Measurements from ENCODE around the gene RAB12. TPM values are rescaled to one million over a fixed set of nuclear protein-coding genes. Genes with fewer than 3 reads are reported as not detected.

The RAB12 gene
- total RNA-seq, 1 experiment from 2014 or later = 35.1 TPM

DNA sequence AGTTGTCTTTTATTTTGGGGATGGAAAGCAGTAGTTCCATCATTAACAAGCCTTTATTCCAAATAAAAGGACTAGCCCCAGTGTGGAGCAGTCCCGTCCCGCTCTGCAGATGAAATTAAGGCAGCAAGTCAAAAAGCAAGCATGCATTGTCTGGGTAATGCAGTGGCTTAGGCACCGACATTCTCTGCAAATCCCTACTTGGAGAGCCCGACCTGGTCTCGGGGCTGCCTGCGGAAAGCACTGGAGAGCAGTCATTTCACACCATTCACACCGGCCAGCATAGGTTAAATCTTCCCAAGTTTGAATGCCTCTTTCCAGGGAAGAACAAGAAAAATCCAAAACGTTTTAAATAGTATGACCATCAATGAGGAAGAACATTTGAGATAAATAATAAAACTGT lies 24.4 kb upstream of the RAB12 start:
- peaks cover 47% of the 10 kb centered on the region for H3K27me3 ChIP-seq (replicated peaks; ENCODE audit: insufficient read depth, low read depth, low read length, poor library complexity)
- intact Hi-C loops (cut with micrococcal nuclease; ENCODE audit: unreplicated experiment) = no loop called here
- TF ChIP-seq, protein P1, sequence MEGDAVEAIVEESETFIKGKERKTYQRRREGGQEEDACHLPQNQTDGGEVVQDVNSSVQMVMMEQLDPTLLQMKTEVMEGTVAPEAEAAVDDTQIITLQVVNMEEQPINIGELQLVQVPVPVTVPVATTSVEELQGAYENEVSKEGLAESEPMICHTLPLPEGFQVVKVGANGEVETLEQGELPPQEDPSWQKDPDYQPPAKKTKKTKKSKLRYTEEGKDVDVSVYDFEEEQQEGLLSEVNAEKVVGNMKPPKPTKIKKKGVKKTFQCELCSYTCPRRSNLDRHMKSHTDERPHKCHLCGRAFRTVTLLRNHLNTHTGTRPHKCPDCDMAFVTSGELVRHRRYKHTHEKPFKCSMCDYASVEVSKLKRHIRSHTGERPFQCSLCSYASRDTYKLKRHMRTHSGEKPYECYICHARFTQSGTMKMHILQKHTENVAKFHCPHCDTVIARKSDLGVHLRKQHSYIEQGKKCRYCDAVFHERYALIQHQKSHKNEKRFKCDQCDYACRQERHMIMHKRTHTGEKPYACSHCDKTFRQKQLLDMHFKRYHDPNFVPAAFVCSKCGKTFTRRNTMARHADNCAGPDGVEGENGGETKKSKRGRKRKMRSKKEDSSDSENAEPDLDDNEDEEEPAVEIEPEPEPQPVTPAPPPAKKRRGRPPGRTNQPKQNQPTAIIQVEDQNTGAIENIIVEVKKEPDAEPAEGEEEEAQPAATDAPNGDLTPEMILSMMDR (conservative IDR thresholded peaks at IDR 0.05; ENCODE audit: low read depth, low read length) = no peak
- TF ChIP-seq EZH2 (IDR thresholded peaks at IDR 0.05; ENCODE audit: borderline replicate concordance, low read depth, low read length, poor library complexity, severe bottlenecking) = no peak
- ChIA-PET CTCF (no interaction called here), POLR2A (ENCODE audit: low non-redundant PET) (no interaction called here)
- no peak for DNase-seq (ENCODE audit: low spot score)
- H3K4me1 ChIP-seq (ENCODE audit: insufficient read depth, low read length, poor library complexity, severe bottlenecking) = no peaks in the 10 kb centered on the region
- H3K4me3 ChIP-seq (ENCODE audit: low read depth, low read length, poor library complexity, severe bottlenecking) = no peak overlapping the region
- H3K9me3 ChIP-seq (ENCODE audit: low read depth, low read length, poor library complexity, severe bottlenecking) = no peaks in the 10 kb centered on the region
- no peaks in the 10 kb centered on the region for H3K36me3 ChIP-seq (ENCODE audit: insufficient read depth, low read length, poor library complexity, severe bottlenecking)
- no peak overlapping the region for H3K27ac ChIP-seq (ENCODE audit: low read depth, low read length, poor library complexity, severe bottlenecking)
- no TSS peak for BruUV-seq (replicated peaks)

- Histone ChIP-seq H3K4me3 (ENCODE audit: low read depth, low read length, poor library complexity, severe bottlenecking) (no peak overlapping the region), H3K27me3 (replicated peaks; ENCODE audit: insufficient read depth, low read depth, low read length, poor library complexity) (peaks cover 47% of the 10 kb centered on the region), H3K4me1 (ENCODE audit: insufficient read depth, low read length, poor library complexity, severe bottlenecking) (no peaks in the 10 kb centered on the region), H3K27ac (ENCODE audit: low read depth, low read length, poor library complexity, severe bottlenecking) (no peak overlapping the region), H3K9me3 (ENCODE audit: low read depth, low read length, poor library complexity, severe bottlenecking) (no peaks in the 10 kb centered on the region), H3K36me3 (ENCODE audit: insufficient read depth, low read length, poor library complexity, severe bottlenecking) (no peaks in the 10 kb centered on the region)
- POLR2A ChIA-PET (ENCODE audit: low non-redundant PET) = no interaction called here
- BruUV-seq (replicated peaks) = no TSS peak
- CTCF ChIA-PET = no interaction called here
- TF ChIP-seq, protein P1 (conservative IDR thresholded peaks at IDR 0.05; ENCODE audit: low read depth, low read length) = no peak
- TF ChIP-seq EZH2 (IDR thresholded peaks at IDR 0.05; ENCODE audit: borderline replicate concordance, low read depth, low read length, poor library complexity, severe bottlenecking) = no peak
- DNase-seq (ENCODE audit: low spot score) = no peak
- intact Hi-C loops (cut with micrococcal nuclease; ENCODE audit: unreplicated experiment) = no loop called here
Observed at GRCh38 chr18:8586941-8587340, 22.3 kb upstream of the RAB12 start.

- Histone ChIP-seq H3K36me3 (ENCODE audit: insufficient read depth, low read length, poor library complexity, severe bottlenecking) (no peaks in the 10 kb centered on the region), H3K27me3 (replicated peaks; ENCODE audit: insufficient read depth, low read depth, low read length, poor library complexity) (peaks cover 9% of the 10 kb centered on the region), H3K4me1 (ENCODE audit: insufficient read depth, low read length, poor library complexity, severe bottlenecking) (no peaks in the 10 kb centered on the region), H3K27ac (ENCODE audit: low read depth, low read length, poor library complexity, severe bottlenecking) (no peak overlapping the region), H3K4me3 (ENCODE audit: low read depth, low read length, poor library complexity, severe bottlenecking) (no peak overlapping the region), H3K9me3 (ENCODE audit: low read depth, low read length, poor library complexity, severe bottlenecking) (no peaks in the 10 kb centered on the region)
- ChIA-PET CTCF (no interaction called here), POLR2A (ENCODE audit: low non-redundant PET) (no interaction called here)
- TF ChIP-seq EZH2 (IDR thresholded peaks at IDR 0.05; ENCODE audit: borderline replicate concordance, low read depth, low read length, poor library complexity, severe bottlenecking) = no peak
- TF ChIP-seq, protein P1 (conservative IDR thresholded peaks at IDR 0.05; ENCODE audit: low read depth, low read length) = no peak
- intact Hi-C loops (cut with micrococcal nuclease; ENCODE audit: unreplicated experiment) = no loop called here
- no TSS peak for BruUV-seq (replicated peaks)
- DNase-seq (ENCODE audit: low spot score) = no peak
Observed at GRCh38 chr18:8595445-8595844, 13.8 kb upstream of the RAB12 start.

Data from A673 (cell line).